GM10847 (cell line): ENCODE data around the gene GANC.

ENCODE experiments used
- POLR2A ChIP-seq: IDR thresholded peaks from 2 replicates; pipeline ENCODE4 v1.6.1; 2011; ENCODE audit not compliant: insufficient read length; ENCODE audit errors: extremely low read depth

Gene GANC

GRCh38 chr15:42324308-42324707, 51.3 kb downstream of the GANC start:
- TF ChIP-seq POLR2A = no peak

GRCh38 chr15:42329161-42329560, 56.2 kb downstream of the GANC start:
- no peak for TF ChIP-seq POLR2A

- TF ChIP-seq POLR2A = no peak
Measured at GRCh38 chr15:42329992-42330391, 57.0 kb downstream of the GANC start.

GRCh38 chr15:42331235-42331634, 58.2 kb downstream of the GANC start:
- TF ChIP-seq POLR2A = no peak

- TF ChIP-seq POLR2A = no peak
Measured at GRCh38 chr15:42332331-42332730, 59.3 kb downstream of the GANC start.

GRCh38 chr15:42335074-42335473, 62.1 kb downstream of the GANC start:
- no peak for TF ChIP-seq POLR2A

GRCh38 chr15:42338500-42338899, 65.5 kb downstream of the GANC start:
- TF ChIP-seq POLR2A = no peak

- TF ChIP-seq POLR2A = no peak
Measured at GRCh38 chr15:42343596-42344232, 70.7 kb downstream of the GANC start.

GRCh38 chr15:42344763-42345162, 71.8 kb downstream of the GANC start:
- TF ChIP-seq POLR2A = no peak

GRCh38 chr15:42345504-42345903, 72.5 kb downstream of the GANC start:
- TF ChIP-seq POLR2A = no peak

- no peak for TF ChIP-seq POLR2A
Measured at GRCh38 chr15:42348083-42348482, 75.1 kb downstream of the GANC start.

GRCh38 chr15:42349186-42349585, 76.2 kb downstream of the GANC start:
- TF ChIP-seq POLR2A = no peak

GRCh38 chr15:42352401-42352800, 79.4 kb downstream of the GANC start:
- TF ChIP-seq POLR2A = no peak

- TF ChIP-seq POLR2A = no peak
Measured at GRCh38 chr15:42353061-42353460, 80.1 kb downstream of the GANC start.

- TF ChIP-seq POLR2A = no peak
Measured at GRCh38 chr15:42354824-42355223, 81.8 kb downstream of the GANC start.

- no peak for TF ChIP-seq POLR2A
Measured at GRCh38 chr15:42355291-42355690, 82.3 kb downstream of the GANC start.

GRCh38 chr15:42356851-42357250, 83.8 kb downstream of the GANC start:
- no peak for TF ChIP-seq POLR2A
